SH-SY5Y (cell line): ENCODE measurements around the gene DOC2A.

Experiments used
- GATA2 ChIP-seq: IDR thresholded peaks from 2 replicates; pipeline ENCODE4 v1.6.1; 2011; ENCODE audit warnings: mild to moderate bottlenecking, low read depth, low read length
- GATA3 ChIP-seq: IDR thresholded peaks from 2 replicates; pipeline ENCODE4 v1.6.1; 2011; ENCODE audit warnings: low read depth, mild to moderate bottlenecking, low read length, moderate library complexity

GRCh38 chr16:29971304-29971703 lies 39.5 kb downstream of the DOC2A start:
- TF ChIP-seq GATA2 (no peak), GATA3 (no peak)
